ENCODE data around the gene C15orf40.

Gene C15orf40

DNA sequence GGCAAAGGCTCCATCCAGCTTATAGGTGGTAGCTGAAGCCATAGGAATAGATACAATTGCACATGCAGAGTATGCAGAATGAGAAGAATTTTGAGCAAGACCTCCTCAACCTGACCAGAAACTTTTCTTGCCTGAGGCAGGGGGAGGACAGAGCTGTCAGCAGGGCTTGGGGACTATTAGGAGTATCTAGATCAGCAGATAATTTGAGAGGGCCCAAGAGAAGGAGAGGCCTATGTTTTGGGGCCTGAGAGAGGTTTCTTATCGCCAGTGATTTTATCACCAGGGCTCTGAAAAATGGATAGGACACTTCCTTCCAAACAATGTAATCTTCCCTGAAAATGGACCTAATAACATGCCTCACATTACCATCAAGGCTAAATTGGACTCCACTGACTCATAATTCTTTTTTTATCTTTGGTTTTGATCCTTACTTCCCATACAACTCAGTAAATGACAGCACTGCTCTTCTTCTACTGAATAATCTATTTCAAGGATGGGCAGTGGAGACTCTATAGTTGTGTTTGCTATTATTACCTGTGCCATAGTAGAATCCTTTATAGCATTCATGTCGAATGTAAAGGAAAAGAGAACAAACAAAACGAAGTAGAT is 41.3 kb downstream of the C15orf40 start:
- no peaks in the 10 kb centered on the region for H3K4me1 ChIP-seq (ENCODE audit: control insufficient read depth, insufficient read depth, low read length)
- no peak overlapping the region for H3K4me3 ChIP-seq (ENCODE audit: low read depth, low read length)
- no peak overlapping the region for H3K27ac ChIP-seq (ENCODE audit: low read depth, low read length)
- H3K27me3 ChIP-seq (ENCODE audit: control insufficient read depth, insufficient read depth, low read length) = no peaks in the 10 kb centered on the region
- H3K9me3 ChIP-seq (ENCODE audit: control insufficient read depth, insufficient read depth, low read length) = no peaks in the 10 kb centered on the region
- H3K9ac ChIP-seq (ENCODE audit: low read depth, low read length) = no peak overlapping the region
- no peaks in the 10 kb centered on the region for H3K36me3 ChIP-seq (ENCODE audit: control insufficient read depth, insufficient read depth, low read length)

DNA sequence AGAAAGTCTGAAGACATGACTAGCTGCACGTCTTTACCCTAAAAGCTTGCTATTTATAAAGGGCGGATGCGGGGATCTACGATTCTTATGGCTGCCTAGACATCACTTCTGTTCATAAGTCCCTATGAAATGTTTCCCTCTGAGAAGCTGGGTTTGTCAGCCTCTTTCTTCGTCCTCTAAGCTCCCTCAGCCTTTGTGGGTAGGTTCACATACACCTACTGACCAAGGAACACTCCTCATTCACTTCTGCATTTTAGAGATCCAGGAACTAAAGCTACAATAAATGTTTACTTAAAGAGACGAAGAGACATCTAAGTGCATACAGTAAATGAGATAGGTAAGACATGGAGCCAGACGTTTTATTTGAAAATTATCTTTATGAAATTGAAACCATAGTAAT is 42.1 kb downstream of the C15orf40 start:
- no peaks in the 10 kb centered on the region for H3K4me1 ChIP-seq (ENCODE audit: control insufficient read depth, insufficient read depth, low read length)
- no peak overlapping the region for H3K4me3 ChIP-seq (ENCODE audit: low read depth, low read length)
- H3K27me3 ChIP-seq (ENCODE audit: control insufficient read depth, insufficient read depth, low read length) = no peaks in the 10 kb centered on the region
- H3K36me3 ChIP-seq (ENCODE audit: control insufficient read depth, insufficient read depth, low read length) = no peaks in the 10 kb centered on the region
- H3K9ac ChIP-seq (ENCODE audit: low read depth, low read length) = no peak overlapping the region
- H3K27ac ChIP-seq (ENCODE audit: low read depth, low read length) = no peak overlapping the region
- no peaks in the 10 kb centered on the region for H3K9me3 ChIP-seq (ENCODE audit: control insufficient read depth, insufficient read depth, low read length)

DNA sequence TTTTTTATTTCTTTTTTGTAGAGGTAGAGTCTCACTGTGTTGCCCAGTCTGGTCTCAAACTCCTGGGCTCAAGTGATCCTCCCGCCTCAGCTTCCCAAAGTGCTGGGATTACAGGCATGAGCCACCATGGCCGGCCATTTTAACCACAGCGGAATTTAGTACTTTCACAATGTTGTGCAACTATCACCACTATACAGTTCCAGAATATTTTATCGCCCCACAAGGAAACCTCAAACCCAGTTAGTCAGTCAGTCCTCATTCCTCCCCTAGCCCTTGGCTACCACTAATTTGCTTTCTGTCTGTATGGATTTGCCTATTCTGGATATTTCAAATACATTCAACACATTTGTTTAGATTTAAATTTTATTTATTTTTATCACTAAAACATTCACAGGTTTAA is 43.4 kb downstream of the C15orf40 start:
- Histone ChIP-seq H3K27ac (ENCODE audit: low read depth, low read length) (no peak overlapping the region), H3K4me1 (ENCODE audit: control insufficient read depth, insufficient read depth, low read length) (peaks cover 8% of the 10 kb centered on the region), H3K4me3 (ENCODE audit: low read depth, low read length) (no peak overlapping the region), H3K9me3 (ENCODE audit: control insufficient read depth, insufficient read depth, low read length) (no peaks in the 10 kb centered on the region), H3K9ac (ENCODE audit: low read depth, low read length) (no peak overlapping the region), H3K27me3 (ENCODE audit: control insufficient read depth, insufficient read depth, low read length) (no peaks in the 10 kb centered on the region), H3K36me3 (ENCODE audit: control insufficient read depth, insufficient read depth, low read length) (no peaks in the 10 kb centered on the region)

DNA sequence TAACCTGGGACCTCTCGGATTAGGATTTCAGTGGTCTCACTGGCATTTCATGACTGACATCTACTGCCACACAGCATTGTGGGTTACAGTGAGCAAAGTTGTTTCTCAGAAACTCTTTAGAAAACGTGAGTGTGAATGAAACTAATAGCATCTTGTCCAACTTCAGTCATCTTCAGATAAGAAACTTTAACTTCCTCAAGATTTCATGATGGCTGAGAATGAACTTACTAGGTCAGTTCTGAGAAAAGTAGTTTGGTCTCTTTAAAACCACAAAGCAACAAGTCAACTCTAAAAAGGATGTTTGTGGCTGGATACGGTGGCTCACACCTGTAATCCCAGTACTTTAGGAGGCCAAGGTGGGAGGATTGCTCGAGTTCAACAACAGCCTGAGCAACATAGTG is 44.8 kb downstream of the C15orf40 start:
- Histone ChIP-seq H3K36me3 (ENCODE audit: control insufficient read depth, insufficient read depth, low read length) (no peaks in the 10 kb centered on the region), H3K27me3 (ENCODE audit: control insufficient read depth, insufficient read depth, low read length) (no peaks in the 10 kb centered on the region), H3K4me3 (ENCODE audit: low read depth, low read length) (no peak overlapping the region), H3K9me3 (ENCODE audit: control insufficient read depth, insufficient read depth, low read length) (no peaks in the 10 kb centered on the region), H3K27ac (ENCODE audit: low read depth, low read length) (no peak overlapping the region), H3K4me1 (ENCODE audit: control insufficient read depth, insufficient read depth, low read length) (peaks cover 8% of the 10 kb centered on the region), H3K9ac (ENCODE audit: low read depth, low read length) (no peak overlapping the region)

DNA sequence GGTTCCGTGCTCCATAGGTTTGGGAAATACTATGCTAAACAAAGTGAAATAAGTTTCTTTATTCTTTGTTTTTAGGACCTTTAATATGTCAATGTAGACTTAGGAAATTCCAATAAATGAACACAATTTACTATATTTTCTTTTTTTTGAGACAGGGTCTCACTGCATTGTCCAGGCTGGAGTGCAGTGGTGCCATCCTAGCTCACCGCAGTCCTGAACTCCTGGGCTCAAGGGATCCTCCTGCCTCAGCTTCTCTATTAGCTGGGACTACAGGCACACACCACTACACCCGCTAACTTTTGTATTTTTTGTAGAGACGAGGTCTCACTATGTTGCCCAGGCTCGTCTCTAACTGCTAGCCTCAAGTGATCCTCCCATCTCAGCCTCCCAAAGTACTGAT is 46.5 kb downstream of the C15orf40 start:
- Histone ChIP-seq H3K27me3 (ENCODE audit: control insufficient read depth, insufficient read depth, low read length) (no peaks in the 10 kb centered on the region), H3K36me3 (ENCODE audit: control insufficient read depth, insufficient read depth, low read length) (no peaks in the 10 kb centered on the region), H3K9ac (ENCODE audit: low read depth, low read length) (no peak overlapping the region), H3K4me1 (ENCODE audit: control insufficient read depth, insufficient read depth, low read length) (peaks cover 8% of the 10 kb centered on the region), H3K27ac (ENCODE audit: low read depth, low read length) (no peak overlapping the region), H3K9me3 (ENCODE audit: control insufficient read depth, insufficient read depth, low read length) (no peaks in the 10 kb centered on the region), H3K4me3 (ENCODE audit: low read depth, low read length) (no peak overlapping the region)

DNA sequence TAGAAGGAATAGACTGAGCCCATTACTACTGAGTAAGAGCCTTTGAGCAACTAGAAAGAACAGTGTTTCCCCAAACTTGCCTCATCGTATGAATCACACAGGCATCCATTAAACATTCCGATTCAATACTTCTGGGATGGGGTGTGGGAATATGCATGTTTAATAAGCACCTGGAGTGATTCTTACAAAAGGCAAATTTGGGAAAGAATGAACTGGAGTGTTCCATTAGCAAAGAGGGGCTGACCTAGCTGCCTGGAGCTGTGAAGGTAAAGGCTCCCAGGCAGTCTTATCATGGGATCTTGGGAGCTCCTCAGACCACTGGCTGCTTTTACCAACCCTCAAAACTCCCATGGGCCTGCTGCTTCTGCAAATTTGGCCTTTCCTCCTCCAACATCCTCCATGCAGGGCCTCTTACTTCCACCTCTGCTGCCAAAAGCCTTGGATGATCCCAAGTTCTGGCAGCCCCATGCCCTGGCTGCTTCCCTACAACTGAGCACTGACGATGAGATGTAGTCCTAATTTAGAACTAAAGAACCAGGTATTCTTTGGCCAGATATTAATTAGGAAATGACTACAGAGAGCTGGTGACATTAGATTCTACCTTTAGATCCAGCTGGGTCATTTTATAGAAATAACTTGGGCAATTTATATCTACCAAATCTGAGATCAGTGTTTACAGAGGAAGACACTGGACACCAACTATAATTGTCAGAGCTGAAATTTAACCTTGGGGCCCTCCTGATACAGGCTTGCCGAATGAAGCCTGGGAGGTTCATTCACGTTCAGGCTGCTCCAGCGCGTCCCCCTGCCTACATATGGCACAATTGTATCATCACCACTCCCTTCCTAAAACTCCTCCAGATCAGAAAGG is 47.7 kb downstream of the C15orf40 start:
- peak overlapping the region; percentile 79 for H3K27ac ChIP-seq (ENCODE audit: low read depth, low read length)
- 0 out of 2 replicates have a peak overlapping the region, but pooled peaks have one; percentile 7 for H3K4me3 ChIP-seq (ENCODE audit: low read depth, low read length)
- H3K9ac ChIP-seq (ENCODE audit: low read depth, low read length) = no peak overlapping the region
- H3K9me3 ChIP-seq (ENCODE audit: control insufficient read depth, insufficient read depth, low read length) = no peaks in the 10 kb centered on the region
- H3K4me1 ChIP-seq (ENCODE audit: control insufficient read depth, insufficient read depth, low read length) = peaks cover 8% of the 10 kb centered on the region
- H3K36me3 ChIP-seq (ENCODE audit: control insufficient read depth, insufficient read depth, low read length) = no peaks in the 10 kb centered on the region
- H3K27me3 ChIP-seq (ENCODE audit: control insufficient read depth, insufficient read depth, low read length) = no peaks in the 10 kb centered on the region

DNA sequence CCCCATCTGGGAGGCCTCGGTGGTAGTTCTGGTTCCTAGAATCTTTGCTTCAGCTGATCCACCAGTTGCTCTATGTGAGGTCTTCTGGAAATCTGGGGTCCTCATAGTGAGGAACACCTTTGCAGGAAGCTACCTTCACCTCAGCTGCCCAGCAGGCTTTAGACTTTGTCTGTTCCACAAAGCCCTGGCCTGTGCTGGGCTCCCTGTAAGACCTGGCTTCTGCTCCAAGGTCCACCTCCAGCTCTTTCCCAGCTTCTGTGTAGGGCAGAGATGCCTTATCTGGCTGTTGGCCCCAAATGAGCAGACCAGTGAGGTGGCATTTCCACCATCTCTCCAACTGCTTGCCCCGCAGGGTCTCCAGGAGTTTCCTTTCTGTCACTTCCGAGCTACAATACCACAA is 50.7 kb downstream of the C15orf40 start:
- H3K4me3 ChIP-seq (ENCODE audit: low read depth, low read length) = no peak overlapping the region
- H3K4me1 ChIP-seq (ENCODE audit: control insufficient read depth, insufficient read depth, low read length) = peaks cover 8% of the 10 kb centered on the region
- no peak overlapping the region for H3K27ac ChIP-seq (ENCODE audit: low read depth, low read length)
- H3K36me3 ChIP-seq (ENCODE audit: control insufficient read depth, insufficient read depth, low read length) = no peaks in the 10 kb centered on the region
- no peaks in the 10 kb centered on the region for H3K9me3 ChIP-seq (ENCODE audit: control insufficient read depth, insufficient read depth, low read length)
- H3K27me3 ChIP-seq (ENCODE audit: control insufficient read depth, insufficient read depth, low read length) = no peaks in the 10 kb centered on the region
- no peak overlapping the region for H3K9ac ChIP-seq (ENCODE audit: low read depth, low read length)

DNA sequence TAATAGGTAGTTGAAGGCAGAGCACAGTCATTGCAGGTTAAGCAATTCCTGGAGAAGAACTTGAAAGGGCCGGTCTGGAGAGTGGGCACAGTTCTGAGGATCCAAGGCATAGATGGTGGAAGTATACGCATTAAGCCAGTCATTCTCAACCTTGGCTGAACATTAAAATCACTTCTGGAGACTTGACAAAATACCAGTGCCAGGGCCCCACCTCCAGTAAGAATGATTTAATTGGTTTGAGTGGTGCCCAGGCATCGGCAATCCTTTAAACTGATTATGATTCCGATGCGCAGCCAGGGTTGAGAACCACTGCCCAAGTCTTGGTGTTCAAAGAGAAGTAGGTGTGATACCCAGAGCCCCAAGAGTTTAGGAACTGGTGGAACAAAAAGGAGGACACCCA is 52.0 kb downstream of the C15orf40 start:
- no peak overlapping the region for H3K9ac ChIP-seq (ENCODE audit: low read depth, low read length)
- H3K36me3 ChIP-seq (ENCODE audit: control insufficient read depth, insufficient read depth, low read length) = no peaks in the 10 kb centered on the region
- H3K9me3 ChIP-seq (ENCODE audit: control insufficient read depth, insufficient read depth, low read length) = no peaks in the 10 kb centered on the region
- no peak overlapping the region for H3K4me3 ChIP-seq (ENCODE audit: low read depth, low read length)
- no peaks in the 10 kb centered on the region for H3K27me3 ChIP-seq (ENCODE audit: control insufficient read depth, insufficient read depth, low read length)
- H3K27ac ChIP-seq (ENCODE audit: low read depth, low read length) = no peak overlapping the region
- H3K4me1 ChIP-seq (ENCODE audit: control insufficient read depth, insufficient read depth, low read length) = peaks cover 8% of the 10 kb centered on the region

DNA sequence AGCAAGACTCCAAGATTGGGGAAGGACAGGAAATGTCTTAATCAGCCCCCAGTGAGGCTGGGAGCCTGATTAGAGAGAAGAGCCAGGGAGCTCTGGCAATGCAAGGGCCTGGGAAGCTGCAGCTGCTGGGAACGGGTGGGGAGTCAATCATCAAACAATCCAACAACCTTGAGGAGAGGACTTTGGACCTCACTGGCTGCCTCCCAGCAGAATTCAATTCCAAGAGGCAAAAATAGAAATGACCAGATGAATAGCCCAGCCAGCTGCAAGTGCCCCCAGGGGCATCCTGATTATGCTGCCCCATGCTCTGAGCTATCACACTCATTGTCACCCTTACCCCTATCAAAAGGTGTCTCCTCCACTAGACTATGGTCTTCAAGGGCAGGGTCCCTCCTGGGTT is 52.8 kb downstream of the C15orf40 start:
- Histone ChIP-seq H3K27ac (ENCODE audit: low read depth, low read length) (no peak overlapping the region), H3K36me3 (ENCODE audit: control insufficient read depth, insufficient read depth, low read length) (no peaks in the 10 kb centered on the region), H3K9me3 (ENCODE audit: control insufficient read depth, insufficient read depth, low read length) (no peaks in the 10 kb centered on the region), H3K4me1 (ENCODE audit: control insufficient read depth, insufficient read depth, low read length) (peaks cover 2% of the 10 kb centered on the region), H3K9ac (ENCODE audit: low read depth, low read length) (no peak overlapping the region), H3K4me3 (ENCODE audit: low read depth, low read length) (no peak overlapping the region), H3K27me3 (ENCODE audit: control insufficient read depth, insufficient read depth, low read length) (no peaks in the 10 kb centered on the region)

DNA sequence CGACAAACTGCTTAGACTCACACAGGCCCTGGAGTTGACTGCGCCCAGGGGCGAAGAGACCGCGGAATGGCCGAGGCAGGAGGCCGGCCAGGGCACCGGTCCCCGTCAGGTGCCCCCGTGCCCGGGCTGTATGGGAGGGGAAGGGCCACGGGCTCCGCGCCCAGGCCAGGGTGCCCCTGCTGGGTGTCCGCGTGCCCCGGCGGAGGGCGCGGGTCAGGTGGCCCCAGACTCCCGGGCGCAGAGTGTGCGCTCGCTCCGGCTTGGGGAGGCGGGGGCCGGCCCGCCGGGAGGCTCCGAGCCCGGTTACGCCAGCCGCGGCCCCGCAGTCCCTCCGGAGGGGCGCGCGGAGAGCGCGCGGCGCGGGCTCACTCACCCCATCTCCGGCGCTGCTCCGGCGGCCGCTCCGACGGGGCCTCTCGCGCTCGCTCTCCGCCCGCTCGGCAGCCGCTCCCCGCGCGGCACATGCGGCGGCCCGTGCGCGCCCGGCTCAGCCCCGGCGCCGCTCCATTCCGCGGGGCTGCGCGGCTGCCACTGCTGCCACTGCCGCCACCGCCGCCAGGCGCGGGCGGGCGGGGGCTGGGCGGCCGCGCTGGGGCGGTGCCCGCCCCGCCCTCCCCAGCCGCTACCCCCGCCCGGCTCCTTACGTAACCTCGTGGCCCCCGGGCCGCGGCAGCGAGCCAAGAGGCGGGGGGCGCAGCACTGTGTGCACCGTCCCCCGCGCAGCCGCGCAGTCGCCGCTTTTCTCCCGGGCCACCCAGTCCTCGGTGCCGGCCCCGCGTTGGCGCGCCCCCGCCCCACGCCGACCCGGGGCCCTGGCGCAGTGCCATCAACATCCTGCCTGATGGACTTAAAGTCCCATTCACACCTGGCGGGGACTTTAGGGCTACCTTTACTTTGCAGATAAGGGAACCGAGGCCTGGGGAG is 59.0 kb downstream of the C15orf40 start, which contains the start of gene HOMER2:
Gene HOMER2, minus strand, starts transcription at position 563 of the 924 bp plus-strand sequence. Its CDS starts 185 bp downstream, at position 378.
- Histone ChIP-seq H3K9ac (ENCODE audit: low read depth, low read length) (no peak within 1 kb of the TSS), H3K9me3 (ENCODE audit: control insufficient read depth, insufficient read depth, low read length) (no peaks in the 10 kb centered on the region), H3K36me3 (ENCODE audit: control insufficient read depth, insufficient read depth, low read length) (no peaks in the 10 kb centered on the region), H3K27me3 (ENCODE audit: control insufficient read depth, insufficient read depth, low read length) (peaks cover 24% of the 10 kb centered on the region), H3K27ac (ENCODE audit: low read depth, low read length) (no peak within 1 kb of the TSS), H3K4me1 (ENCODE audit: control insufficient read depth, insufficient read depth, low read length) (0 out of 2 replicates have a peak, but pooled peaks cover 5% of the 10 kb centered on the region), H3K4me3 (ENCODE audit: low read depth, low read length) (peak within 1 kb of the TSS; percentile 74)

Measured in HUES48 (cell line).